Thymus (tissue), 14 donors: ENCODE measurements around the gene EBF4. TPM values are rescaled to one million over a fixed set of nuclear protein-coding genes. Genes with fewer than 3 reads are reported as not detected.

Experiments
- DNase-seq, 9 donors: peaks; one replicate each; pipeline ENCODE4 v3.0.0-alpha.2; 2013; ENCODE audit warnings: low spot score in 9 of 9, low read depth in 6 of 9, missing footprints in 1 of 9
- H3K27ac ChIP-seq, 2 donors: one replicate each; pipeline ENCODE4 v1.5.1; 2013; ENCODE audit warnings: control low read depth in 1 of 2, low read depth in 1 of 2, low read length in 1 of 2, mild to moderate bottlenecking in 1 of 2, moderate library complexity in 1 of 2
- H3K27me3 ChIP-seq, 2 donors: one replicate each; pipeline ENCODE4 v1.5.1; 2013; ENCODE audit warnings: low read length in 1 of 2; ENCODE audit not compliant: control insufficient read depth in 2 of 2, insufficient read depth in 1 of 2
- H3K36me3 ChIP-seq, 2 donors: one replicate each; pipeline ENCODE4 v1.5.1; 2013; ENCODE audit warnings: low read length in 1 of 2, mild to moderate bottlenecking in 1 of 2, moderate library complexity in 1 of 2; ENCODE audit not compliant: control insufficient read depth in 2 of 2, insufficient read depth in 2 of 2
- H3K4me1 ChIP-seq, 2 donors: one replicate each; pipeline ENCODE4 v1.5.1; 2013; ENCODE audit warnings: low read length in 2 of 2; ENCODE audit not compliant: control insufficient read depth in 2 of 2, insufficient read depth in 2 of 2
- H3K4me3 ChIP-seq, 2 donors: one replicate each; pipeline ENCODE4 v1.5.1; 2013; ENCODE audit warnings: low read length in 2 of 2, control low read depth in 1 of 2, mild to moderate bottlenecking in 1 of 2
- H3K9me3 ChIP-seq, 2 donors: one replicate each; pipeline ENCODE4 v1.5.1; 2013; ENCODE audit warnings: low read length in 1 of 2, mild to moderate bottlenecking in 1 of 2; ENCODE audit not compliant: control insufficient read depth in 2 of 2, insufficient read depth in 1 of 2
- WGBS: extraction: QIAGEN DNeasy Blood & Tissue Kit; methylation state at CpG from one replicate; pipeline ENCODE4 v1.1.7; 2013; 5-methylcytosine and 5-hydroxymethylcytosine counted together
- long read RNA-seq, 10 donors: transcript quantifications; one replicate each; lab custom pipeline, GENCODE V29; 2026
- polyA plus RNA-seq: library from polyadenylated mRNA; stranded (reverse); fragments of 200-250 nt; gene quantifications from one replicate; pipeline ENCODE4 v1.2.3, GENCODE V29; 2013
- total RNA-seq: library from RNA; stranded (reverse); fragments of 120-200 nt; gene quantifications from one replicate; pipeline ENCODE4 v1.2.4, GENCODE V29; 2013
- donor health status: healthy.

EBF4 gene
- total RNA-seq = 2.9 TPM
- polyA plus RNA-seq = 9.9 TPM
- long read RNA-seq, donor 1 = 0 reads
- long read RNA-seq, donor 2, partial matches to known transcripts = 0 of 3 reads
- long read RNA-seq, donor 2, other reads (novel, unspliced or antisense) = 0 of 3 reads
- long read RNA-seq, donor 3, partial matches to known transcripts = 0 of 1 reads
- long read RNA-seq, donor 3, other reads (novel, unspliced or antisense) = 0 of 1 reads
- long read RNA-seq, donor 4, partial matches to known transcripts = 0 of 2 reads
- long read RNA-seq, donor 4, other reads (novel, unspliced or antisense) = 0 of 2 reads
- long read RNA-seq, donor 5, partial matches to known transcripts = 0 of 6 reads
- long read RNA-seq, donor 5, other reads (novel, unspliced or antisense) = 0 of 6 reads
- long read RNA-seq, donor 6, partial matches to known transcripts = 0 of 1 reads
- long read RNA-seq, donor 6, other reads (novel, unspliced or antisense) = 0 of 1 reads
- long read RNA-seq, donor 7, partial matches to known transcripts = 0 of 1 reads
- long read RNA-seq, donor 7, other reads (novel, unspliced or antisense) = 0 of 1 reads
- long read RNA-seq, donor 8, partial matches to known transcripts = 0 of 1 reads
- long read RNA-seq, donor 8, other reads (novel, unspliced or antisense) = 0 of 1 reads
- long read RNA-seq, donor 9, partial matches to known transcripts = 0 of 1 reads
- long read RNA-seq, donor 9, other reads (novel, unspliced or antisense) = 0 of 1 reads
- long read RNA-seq, donor 10 = 0 reads

- no peaks in the 10 kb centered on the region for H3K36me3 ChIP-seq
- peak within 1 kb of the TSS in 1 of 2 donors; percentile 53 for H3K27ac ChIP-seq
- DNase-seq = peak in 2 of 9 donors; percentile 9 to 28
- no peaks in the 10 kb centered on the region for H3K9me3 ChIP-seq
- WGBS = 7% methylated on average over 99 of the region's 106 CpGs
- peaks cover 0 to 6% of the 10 kb centered on the region in 2 donors for H3K4me1 ChIP-seq
- H3K27me3 ChIP-seq = peaks cover 74 to 90% of the 10 kb centered on the region in 2 donors
- peak within 1 kb of the TSS in 1 of 2 donors; percentile 59 for H3K4me3 ChIP-seq
Measured at GRCh38 chr20:2692036-2692885, at the start of gene EBF4. TSS of gene EBF4 (plus strand) at chr20:2692780. CDS start at chr20:2693646, 866 bp downstream.

GRCh38 chr20:2643708-2644107 is 48.9 kb upstream of the EBF4 start:
- Histone ChIP-seq H3K4me3 (no peak overlapping the region), H3K27ac (no peak overlapping the region), H3K9me3 (no peaks in the 10 kb centered on the region), H3K27me3 (no peaks in the 10 kb centered on the region), H3K36me3 (no peaks in the 10 kb centered on the region), H3K4me1 (no peaks in the 10 kb centered on the region)
- no peak for DNase-seq
- 98% methylated on average over 1 of the region's 1 CpG for WGBS

- DNase-seq = peak; percentile 62 to 97 (median 92)
- Histone ChIP-seq H3K4me3 (peak within 1 kb of the TSS; percentile 80 to 83), H3K9me3 (no peaks in the 10 kb centered on the region), H3K27ac (peak within 1 kb of the TSS; percentile 95 to 97), H3K27me3 (no peaks in the 10 kb centered on the region), H3K4me1 (peaks cover 15 to 19% of the 10 kb centered on the region in 2 donors), H3K36me3 (peaks cover 32 to 35% of the 10 kb centered on the region in 2 donors)
- under 1% methylated on average over 101 of the region's 101 CpGs for WGBS
Measured at GRCh38 chr20:2651772-2652723, 40.5 kb upstream of the EBF4 start, which contains the start of gene NOP56. TSS of gene NOP56 (plus strand) at chr20:2652632. CDS start at chr20:2652661, 29 bp downstream.

GRCh38 chr20:2652724-2653555 is 39.6 kb upstream of the EBF4 start:
- H3K27ac ChIP-seq = peak overlapping the region; percentile 92 to 94
- H3K4me1 ChIP-seq = peaks cover 15 to 19% of the 10 kb centered on the region in 2 donors
- no peaks in the 10 kb centered on the region for H3K27me3 ChIP-seq
- H3K36me3 ChIP-seq = peaks cover 40 to 44% of the 10 kb centered on the region in 2 donors
- under 1% methylated on average over 56 of the region's 56 CpGs for WGBS
- peak overlapping the region; percentile 72 to 80 for H3K4me3 ChIP-seq
- peak in 6 of 9 donors; percentile 62 to 91 (median 76) for DNase-seq
- no peaks in the 10 kb centered on the region for H3K9me3 ChIP-seq

GRCh38 chr20:2653556-2654383 is 38.8 kb upstream of the EBF4 start:
- H3K36me3 ChIP-seq = peaks cover 49 to 52% of the 10 kb centered on the region in 2 donors
- peaks cover 15 to 19% of the 10 kb centered on the region in 2 donors for H3K4me1 ChIP-seq
- peak overlapping the region; percentile 72 to 80 for H3K4me3 ChIP-seq
- no peaks in the 10 kb centered on the region for H3K9me3 ChIP-seq
- DNase-seq = no peak
- WGBS = 56% methylated on average over 24 of the region's 24 CpGs
- no peaks in the 10 kb centered on the region for H3K27me3 ChIP-seq
- no peak overlapping the region for H3K27ac ChIP-seq

- Histone ChIP-seq H3K27me3 (no peaks in the 10 kb centered on the region), H3K4me1 (peaks cover 15 to 19% of the 10 kb centered on the region in 2 donors), H3K4me3 (peak overlapping the region in 1 of 2 donors; percentile 72), H3K27ac (no peak overlapping the region), H3K9me3 (no peaks in the 10 kb centered on the region), H3K36me3 (peaks cover 55 to 57% of the 10 kb centered on the region in 2 donors)
- WGBS = 95% methylated on average over 9 of the region's 9 CpGs
- DNase-seq = no peak
Measured at GRCh38 chr20:2654384-2654822, 38.2 kb upstream of the EBF4 start.

GRCh38 chr20:2654831-2655230 is 37.7 kb upstream of the EBF4 start:
- no peaks in the 10 kb centered on the region for H3K27me3 ChIP-seq
- H3K4me3 ChIP-seq = no peak overlapping the region
- WGBS = 98% methylated on average over 3 of the region's 3 CpGs
- no peaks in the 10 kb centered on the region for H3K9me3 ChIP-seq
- peaks cover 59 to 61% of the 10 kb centered on the region in 2 donors for H3K36me3 ChIP-seq
- DNase-seq = no peak
- no peak overlapping the region for H3K27ac ChIP-seq
- H3K4me1 ChIP-seq = peaks cover 15 to 19% of the 10 kb centered on the region in 2 donors
